Loucy (cell line): Measurements from ENCODE around the gene SCML2.
"Not testable (repeated sequence)": the region's sequence is repeated elsewhere in the genome, so short reads cannot be mapped to it uniquely, and the experiment has no call there.

Experiments
- H2AFZ ChIP-seq: fragments of 200-600 bp; sonication (generic); 2 replicates; pipeline ENCODE4 v1.6.0; 2016; ENCODE audit warnings: antibody characterized with exemption, mild to moderate bottlenecking, low read length, moderate library complexity
- H3F3A ChIP-seq: fragments of 200-600 bp; 2 replicates; pipeline ENCODE4 v1.6.0; 2016; ENCODE audit warnings: antibody characterized with exemption, low read depth, mild to moderate bottlenecking
- H3K27me3 ChIP-seq: fragments of 200-600 bp; sonication (generic); 2 replicates; pipeline ENCODE4 v1.6.1; 2014; ENCODE audit warnings: low read length, mild to moderate bottlenecking; ENCODE audit not compliant: insufficient read depth, poor library complexity, severe bottlenecking
- H3K36me3 ChIP-seq: fragments of 200-600 bp; sonication (generic); 2 replicates; pipeline ENCODE4 v1.6.1; 2016; ENCODE audit warnings: low read length; ENCODE audit not compliant: insufficient read depth
- H3K4me1 ChIP-seq: fragments of 200-600 bp; sonication (generic); 2 replicates; pipeline ENCODE4 v1.5.1; 2014; ENCODE audit warnings: low read length, mild to moderate bottlenecking; ENCODE audit not compliant: insufficient read depth, poor library complexity, severe bottlenecking
- H3K4me2 ChIP-seq: fragments of 200-600 bp; sonication (generic); 2 replicates; pipeline ENCODE4 v1.6.0; 2014; ENCODE audit warnings: antibody characterized with exemption, low read length, low read depth, mild to moderate bottlenecking; ENCODE audit not compliant: poor library complexity, severe bottlenecking
- H3K4me3 ChIP-seq: fragments of 200-600 bp; sonication (generic); 2 replicates; pipeline ENCODE4 v1.5.1; 2014; ENCODE audit warnings: low read length, mild to moderate bottlenecking, mixed read lengths; ENCODE audit not compliant: poor library complexity, severe bottlenecking
- H3K79me2 ChIP-seq: fragments of 200-600 bp; sonication (generic); 2 replicates; pipeline ENCODE4 v1.6.1; 2014; ENCODE audit warnings: low read length; ENCODE audit not compliant: insufficient read depth
- H3K9ac ChIP-seq: fragments of 200-600 bp; sonication (generic); 2 replicates; pipeline ENCODE4 v1.6.0; 2014; ENCODE audit warnings: mild to moderate bottlenecking, low read depth, low read length, moderate library complexity; ENCODE audit not compliant: poor library complexity, severe bottlenecking
- H3K9me2 ChIP-seq: fragments of 200-600 bp; sonication (generic); replicated peaks from 2 replicates; pipeline ENCODE4 v1.6.1; 2016; ENCODE audit warnings: low read depth, low read length, mixed read lengths
- H3K9me3 ChIP-seq: fragments of 200-600 bp; sonication (generic); 2 replicates; pipeline ENCODE4 v1.6.1; 2014; ENCODE audit warnings: mild to moderate bottlenecking, antibody characterized with exemption, low read length, low read depth; ENCODE audit not compliant: insufficient read depth
- H4K20me1 ChIP-seq: fragments of 200-600 bp; sonication (generic); 2 replicates; pipeline ENCODE4 v1.6.0; 2014; ENCODE audit warnings: antibody characterized with exemption, low read length, mild to moderate bottlenecking; ENCODE audit not compliant: insufficient read depth, poor library complexity, severe bottlenecking
- CTCF ChIP-seq: fragments of 200-600 bp; sonication (generic); conservative IDR thresholded peaks from 2 replicates; pipeline ENCODE4 v1.5.1; 2014; ENCODE audit warnings: mild to moderate bottlenecking, antibody characterized with exemption, low read length
- EZH2phosphoT487 ChIP-seq: fragments of 200-600 bp; IDR thresholded peaks from 2 replicates; pipeline ENCODE4 v1.6.1; 2018; ENCODE audit warnings: antibody characterized with exemption, mild to moderate bottlenecking, moderate library complexity, borderline replicate concordance

Gene SCML2

GRCh38 chrX:18390941-18391538 is 36.6 kb upstream of the SCML2 start:
- Histone ChIP-seq H2AFZ (peak overlapping the region; percentile 75; the same call in 1 of the 2 replicates), H3K4me1 (no peaks in the 10 kb centered on the region), H3K36me3 (no peaks in the 10 kb centered on the region), H3F3A (no peaks in the 10 kb centered on the region), H3K27me3 (no peaks in the 10 kb centered on the region), H3K79me2 (no peaks in the 10 kb centered on the region), H3K9me2 (no peaks in the 10 kb centered on the region), H4K20me1 (no peaks in the 10 kb centered on the region), H3K4me3 (no peak overlapping the region), H3K9me3 (no peaks in the 10 kb centered on the region), H3K4me2 (no peak overlapping the region), H3K9ac (no peak overlapping the region)
- no peak for TF ChIP-seq EZH2phosphoT487
- TF ChIP-seq CTCF: peak; percentile 65

- H2AFZ ChIP-seq: no peak overlapping the region
Measured at GRCh38 chrX:18389966-18390365, 35.5 kb upstream of the SCML2 start.

GRCh38 chrX:18377796-18378195 is 23.3 kb upstream of the SCML2 start:
- no peaks in the 10 kb centered on the region for H3K27me3 ChIP-seq
- H3K9ac ChIP-seq: no peak overlapping the region
- no peaks in the 10 kb centered on the region for H3K9me2 ChIP-seq
- H3K9me3 ChIP-seq: no peaks in the 10 kb centered on the region
- no peaks in the 10 kb centered on the region for H3K4me1 ChIP-seq
- no peaks in the 10 kb centered on the region for H3F3A ChIP-seq
- no peaks in the 10 kb centered on the region for H3K79me2 ChIP-seq
- no peak for TF ChIP-seq EZH2phosphoT487
- peak; percentile 51 for TF ChIP-seq CTCF
- H3K4me3 ChIP-seq: no peak overlapping the region
- H2AFZ ChIP-seq: no peak overlapping the region
- H4K20me1 ChIP-seq: no peaks in the 10 kb centered on the region
- no peak overlapping the region for H3K4me2 ChIP-seq
- H3K36me3 ChIP-seq: no peaks in the 10 kb centered on the region

More at GRCh38 chrX:18389966-18390365, 35.5 kb upstream of the SCML2 start:
- Histone ChIP-seq H3K9me3 (no peaks in the 10 kb centered on the region), H3K9me2 (no peaks in the 10 kb centered on the region), H3K9ac (no peak overlapping the region), H3K79me2 (no peaks in the 10 kb centered on the region), H3K27me3 (no peaks in the 10 kb centered on the region), H3K4me2 (no peak overlapping the region), H3K4me3 (no peak overlapping the region), H3F3A (no peaks in the 10 kb centered on the region), H3K36me3 (no peaks in the 10 kb centered on the region), H4K20me1 (no peaks in the 10 kb centered on the region), H3K4me1 (no peaks in the 10 kb centered on the region)
- TF ChIP-seq EZH2phosphoT487 (no peak), CTCF (peak; percentile 24; the same call in 1 of the 2 replicates)

- H3F3A ChIP-seq: not testable (repeated sequence)
Measured at GRCh38 chrX:18375131-18375805, 20.8 kb upstream of the SCML2 start.

GRCh38 chrX:18369096-18369495 is 14.6 kb upstream of the SCML2 start:
- H3K9me2 ChIP-seq, H3K9me3 ChIP-seq, H3K4me3 ChIP-seq, H3K4me2 ChIP-seq, H3F3A ChIP-seq, H3K27me3 ChIP-seq, H3K79me2 ChIP-seq, H3K4me1 ChIP-seq, H4K20me1 ChIP-seq, H3K36me3 ChIP-seq, H3K9ac ChIP-seq, H2AFZ ChIP-seq: not testable (repeated sequence)

More at GRCh38 chrX:18375131-18375805, 20.8 kb upstream of the SCML2 start:
- H3K4me1 ChIP-seq, H2AFZ ChIP-seq, H3K9ac ChIP-seq, H3K4me2 ChIP-seq, H3K4me3 ChIP-seq, H3K27me3 ChIP-seq, H3K9me2 ChIP-seq, H4K20me1 ChIP-seq, H3K9me3 ChIP-seq, H3K36me3 ChIP-seq, H3K79me2 ChIP-seq: not testable (repeated sequence)
